Measurements from ENCODE around the gene AOX1. TPM values are rescaled to one million over a fixed set of nuclear protein-coding genes. Genes with fewer than 3 reads are reported as not detected.

Gene AOX1
- total RNA-seq, 1 donor from 2014 or later: 3.4 TPM

DNA sequence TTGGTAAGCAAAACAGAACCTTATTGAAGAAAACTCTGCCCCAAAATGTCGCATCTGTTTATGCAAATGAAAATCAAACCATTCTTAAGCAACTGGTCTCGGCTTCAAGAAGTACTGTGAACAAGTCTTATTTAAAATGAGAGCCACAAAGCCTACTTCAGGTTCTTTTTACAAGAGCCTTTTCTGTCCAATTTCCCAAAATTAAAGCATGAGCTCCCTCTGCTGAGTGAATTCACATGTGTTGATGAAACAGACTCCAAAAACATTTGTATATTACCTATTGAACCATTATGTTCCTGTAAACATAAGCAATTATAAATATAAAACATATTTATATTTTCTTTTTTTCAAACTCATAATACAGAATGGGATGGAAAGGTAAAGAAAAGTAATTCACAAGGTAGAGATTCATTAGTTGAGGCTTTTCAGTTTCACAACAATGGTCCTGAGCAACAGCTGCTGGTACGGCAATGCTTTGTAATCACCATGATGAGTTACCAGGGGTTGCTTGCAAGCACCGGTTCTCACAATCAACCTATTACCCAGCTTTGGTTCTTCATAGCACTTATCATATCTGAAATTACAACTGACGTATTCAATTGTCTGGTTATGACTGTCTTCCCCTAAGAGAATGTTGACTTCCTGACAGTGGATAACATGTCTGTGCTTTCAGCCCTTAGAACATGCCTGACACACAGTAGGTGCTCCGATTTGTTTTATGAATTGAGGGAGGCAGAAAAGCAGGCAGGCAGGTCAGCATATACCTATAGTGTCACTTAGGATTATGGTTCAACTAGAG lies 117.5 kb downstream of the AOX1 start:
- Mint-ChIP-seq H3K4me3 (ENCODE audit: unreplicated experiment) (no peak overlapping the region), H3K27me3 (ENCODE audit: low read depth, unreplicated experiment) (no peaks in the 10 kb centered on the region), H3K36me3 (ENCODE audit: low read depth, unreplicated experiment) (no peaks in the 10 kb centered on the region), H3K27ac (ENCODE audit: unreplicated experiment) (no peak overlapping the region), H3K9me3 (ENCODE audit: unreplicated experiment) (no peaks in the 10 kb centered on the region), H3K4me1 (ENCODE audit: low read depth, unreplicated experiment) (no peaks in the 10 kb centered on the region)
- Histone ChIP-seq H3K79me2 (ENCODE audit: insufficient read depth, low read length) (no peaks in the 10 kb centered on the region), H2AFZ (ENCODE audit: low read depth, low read length) (no peak overlapping the region), H3K9me3 (ENCODE audit: insufficient read depth, low read depth, low read length) (no peaks in the 10 kb centered on the region), H4K20me1 (ENCODE audit: insufficient read depth, low read length) (no peaks in the 10 kb centered on the region), H3K4me3 (ENCODE audit: insufficient read depth, low read depth, low read length) (no peak overlapping the region), H3K27ac (ENCODE audit: low read depth, low read length) (no peak overlapping the region), H3K4me2 (ENCODE audit: low read length) (no peak overlapping the region), H3K9ac (ENCODE audit: low read length) (no peak overlapping the region), H3K27me3 (ENCODE audit: insufficient read depth, low read length) (peaks cover 3% of the 10 kb centered on the region), H3K36me3 (ENCODE audit: insufficient read depth, low read length) (no peaks in the 10 kb centered on the region), H3K4me1 (ENCODE audit: insufficient read depth, low read length) (no peaks in the 10 kb centered on the region)
- peak; percentile 50 for FAIRE-seq
- peak; percentile 49 for DNase-seq (ENCODE audit: low read depth)
- TF ChIP-seq EZH2 (IDR thresholded peaks at IDR 0.05; ENCODE audit: insufficient read depth, low read length): no peak
- TF ChIP-seq, protein P1, sequence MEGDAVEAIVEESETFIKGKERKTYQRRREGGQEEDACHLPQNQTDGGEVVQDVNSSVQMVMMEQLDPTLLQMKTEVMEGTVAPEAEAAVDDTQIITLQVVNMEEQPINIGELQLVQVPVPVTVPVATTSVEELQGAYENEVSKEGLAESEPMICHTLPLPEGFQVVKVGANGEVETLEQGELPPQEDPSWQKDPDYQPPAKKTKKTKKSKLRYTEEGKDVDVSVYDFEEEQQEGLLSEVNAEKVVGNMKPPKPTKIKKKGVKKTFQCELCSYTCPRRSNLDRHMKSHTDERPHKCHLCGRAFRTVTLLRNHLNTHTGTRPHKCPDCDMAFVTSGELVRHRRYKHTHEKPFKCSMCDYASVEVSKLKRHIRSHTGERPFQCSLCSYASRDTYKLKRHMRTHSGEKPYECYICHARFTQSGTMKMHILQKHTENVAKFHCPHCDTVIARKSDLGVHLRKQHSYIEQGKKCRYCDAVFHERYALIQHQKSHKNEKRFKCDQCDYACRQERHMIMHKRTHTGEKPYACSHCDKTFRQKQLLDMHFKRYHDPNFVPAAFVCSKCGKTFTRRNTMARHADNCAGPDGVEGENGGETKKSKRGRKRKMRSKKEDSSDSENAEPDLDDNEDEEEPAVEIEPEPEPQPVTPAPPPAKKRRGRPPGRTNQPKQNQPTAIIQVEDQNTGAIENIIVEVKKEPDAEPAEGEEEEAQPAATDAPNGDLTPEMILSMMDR (IDR thresholded peaks at IDR 0.05; ENCODE audit: insufficient read depth, low read depth, low read length): peak; percentile 68

DNA sequence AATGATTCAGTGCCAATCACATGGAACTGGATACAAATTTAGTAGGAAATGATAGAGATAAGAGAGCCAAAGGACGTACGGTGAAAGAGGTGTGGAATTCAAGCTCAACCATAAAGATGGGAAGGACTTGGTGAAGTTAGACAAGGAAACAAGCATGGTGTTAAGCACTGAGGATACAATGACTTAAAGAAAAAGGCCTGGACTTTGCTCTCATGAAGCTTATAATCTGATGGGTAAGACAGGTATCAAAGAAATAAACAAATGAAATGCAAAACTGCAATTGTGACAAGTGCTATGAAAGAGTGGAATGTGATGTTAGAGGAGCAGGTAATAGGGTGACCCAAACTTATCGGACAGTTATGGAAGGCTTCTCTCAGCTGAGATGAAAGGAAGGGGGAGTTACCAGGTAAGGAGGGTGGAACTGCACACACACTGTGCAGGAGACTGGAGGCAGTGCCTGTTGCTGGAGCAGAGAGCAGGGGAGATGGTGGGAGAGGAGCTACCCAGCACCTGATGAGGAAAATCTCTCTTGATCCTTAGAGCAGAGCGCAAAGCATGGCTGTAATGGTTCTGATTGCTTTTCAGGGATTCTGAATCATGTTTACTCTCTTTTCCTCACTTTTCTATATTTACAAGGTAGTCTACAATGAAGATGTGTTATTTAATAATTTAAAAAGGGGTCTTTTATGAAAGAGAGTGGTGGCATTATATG lies 118.3 kb downstream of the AOX1 start:
- no peak overlapping the region for H3K4me3 Mint-ChIP-seq (ENCODE audit: unreplicated experiment)
- DNase-seq (ENCODE audit: low read depth) (no peak), FAIRE-seq (no peak)
- Histone ChIP-seq H3K27ac (ENCODE audit: low read depth, low read length) (no peak overlapping the region), H2AFZ (ENCODE audit: low read depth, low read length) (no peak overlapping the region), H3K36me3 (ENCODE audit: insufficient read depth, low read length) (no peaks in the 10 kb centered on the region), H4K20me1 (ENCODE audit: insufficient read depth, low read length) (no peaks in the 10 kb centered on the region), H3K9me3 (ENCODE audit: insufficient read depth, low read depth, low read length) (no peaks in the 10 kb centered on the region), H3K27me3 (ENCODE audit: insufficient read depth, low read length) (peaks cover 3% of the 10 kb centered on the region), H3K4me2 (ENCODE audit: low read length) (no peak overlapping the region), H3K79me2 (ENCODE audit: insufficient read depth, low read length) (no peaks in the 10 kb centered on the region), H3K4me3 (ENCODE audit: insufficient read depth, low read depth, low read length) (no peak overlapping the region), H3K9ac (ENCODE audit: low read length) (no peak overlapping the region), H3K4me1 (ENCODE audit: insufficient read depth, low read length) (no peaks in the 10 kb centered on the region)
- TF ChIP-seq EZH2 (IDR thresholded peaks at IDR 0.05; ENCODE audit: insufficient read depth, low read length): no peak
- TF ChIP-seq, protein P1 (IDR thresholded peaks at IDR 0.05; ENCODE audit: insufficient read depth, low read depth, low read length): no peak
- H3K4me1 Mint-ChIP-seq (ENCODE audit: low read depth, unreplicated experiment): no peaks in the 10 kb centered on the region
- H3K27ac Mint-ChIP-seq (ENCODE audit: unreplicated experiment): no peak overlapping the region
- no peaks in the 10 kb centered on the region for H3K9me3 Mint-ChIP-seq (ENCODE audit: unreplicated experiment)
- H3K27me3 Mint-ChIP-seq (ENCODE audit: low read depth, unreplicated experiment): no peaks in the 10 kb centered on the region
- no peaks in the 10 kb centered on the region for H3K36me3 Mint-ChIP-seq (ENCODE audit: low read depth, unreplicated experiment)
